ENCODE results near the gene NEDD8.

- TF ChIP-seq, protein P1, sequence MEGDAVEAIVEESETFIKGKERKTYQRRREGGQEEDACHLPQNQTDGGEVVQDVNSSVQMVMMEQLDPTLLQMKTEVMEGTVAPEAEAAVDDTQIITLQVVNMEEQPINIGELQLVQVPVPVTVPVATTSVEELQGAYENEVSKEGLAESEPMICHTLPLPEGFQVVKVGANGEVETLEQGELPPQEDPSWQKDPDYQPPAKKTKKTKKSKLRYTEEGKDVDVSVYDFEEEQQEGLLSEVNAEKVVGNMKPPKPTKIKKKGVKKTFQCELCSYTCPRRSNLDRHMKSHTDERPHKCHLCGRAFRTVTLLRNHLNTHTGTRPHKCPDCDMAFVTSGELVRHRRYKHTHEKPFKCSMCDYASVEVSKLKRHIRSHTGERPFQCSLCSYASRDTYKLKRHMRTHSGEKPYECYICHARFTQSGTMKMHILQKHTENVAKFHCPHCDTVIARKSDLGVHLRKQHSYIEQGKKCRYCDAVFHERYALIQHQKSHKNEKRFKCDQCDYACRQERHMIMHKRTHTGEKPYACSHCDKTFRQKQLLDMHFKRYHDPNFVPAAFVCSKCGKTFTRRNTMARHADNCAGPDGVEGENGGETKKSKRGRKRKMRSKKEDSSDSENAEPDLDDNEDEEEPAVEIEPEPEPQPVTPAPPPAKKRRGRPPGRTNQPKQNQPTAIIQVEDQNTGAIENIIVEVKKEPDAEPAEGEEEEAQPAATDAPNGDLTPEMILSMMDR (tag by site-specific recombination; IDR thresholded peaks at IDR 0.05): no peak
- no peak for TF ChIP-seq ZNF664 (tag by site-specific recombination; IDR thresholded peaks at IDR 0.05)
- TF ChIP-seq ZNF114 (tag by site-specific recombination; IDR thresholded peaks at IDR 0.05): no peak
- TF ChIP-seq ZNF121 (tag by site-specific recombination; IDR thresholded peaks at IDR 0.05): no peak
- TF ChIP-seq ZSCAN18 (tag by site-specific recombination; IDR thresholded peaks at IDR 0.05): no peak
- TF ChIP-seq ZNF23 (tag by site-specific recombination; IDR thresholded peaks at IDR 0.05; ENCODE audit: borderline replicate concordance): no peak
- no peak for TF ChIP-seq OSR2 (tag by site-specific recombination; IDR thresholded peaks at IDR 0.05)
- TF ChIP-seq SP7 (tag by site-specific recombination; IDR thresholded peaks at IDR 0.05): no peak
- no peak for TF ChIP-seq KLF16 (tag by site-specific recombination; IDR thresholded peaks at IDR 0.05)
- no peak for TF ChIP-seq ZNF24 (tag by site-specific recombination; IDR thresholded peaks at IDR 0.05)
Observed at GRCh38 chr14:24216345-24216699, 15.8 kb downstream of the NEDD8 start.

All from HEK293 (cell line).